Gastrocnemius medialis (tissue), 4 donors: ENCODE results near the gene MTG1. TPM values are rescaled to one million over a fixed set of nuclear protein-coding genes. Genes with fewer than 3 reads are reported as not detected.
"Not testable (repeated sequence)": the region's sequence is repeated elsewhere in the genome, so short reads cannot be mapped to it uniquely, and the experiment has no call there.

ENCODE experiments used
- ATAC-seq, 2 donors: fragments of 150-250 bp; one replicate each; pipeline ENCODE4 v1.9.1; 2016
- DNase-seq, 2 donors: peaks; one replicate each; pipeline ENCODE4 v3.0.0-alpha.2; 2019
- H3K27ac ChIP-seq, 4 donors: fragments of 200-600 bp; sonication (generic); 1 replicate in 1 of 4; 2 replicates in 3 of 4; pipeline ENCODE4 v1.5.1; 2016 to 2018; ENCODE audit warnings: mild to moderate bottlenecking in 2 of 4, moderate library complexity in 1 of 4
- H3K27me3 ChIP-seq, 3 donors: fragments of 200-600 bp; sonication (generic) in 2 of 3; 1 replicate in 1 of 3; 2 replicates in 2 of 3; pipeline versions ENCODE4 v1.5.1 to v1.6.0; 2016 to 2019; ENCODE audit warnings: mild to moderate bottlenecking in 1 of 3, moderate library complexity in 1 of 3
- H3K36me3 ChIP-seq, 2 donors: fragments of 200-600 bp; sonication (generic) in 1 of 2; one replicate each; pipeline ENCODE4 v1.5.1; 2017 to 2018
- H3K4me1 ChIP-seq, 2 donors: fragments of 200-600 bp; sonication (generic) in 1 of 2; one replicate each; pipeline ENCODE4 v1.5.1; 2016 to 2017; ENCODE audit warnings: mild to moderate bottlenecking in 2 of 2
- H3K4me3 ChIP-seq, 4 donors: fragments of 200-600 bp; sonication (generic) in 3 of 4; 1 replicate in 1 of 4; 2 replicates in 3 of 4; pipeline ENCODE4 v1.5.1; 2016 to 2019; ENCODE audit warnings: mild to moderate bottlenecking in 2 of 4
- H3K9me3 ChIP-seq, 3 donors: fragments of 200-600 bp; sonication (generic) in 2 of 3; 1 replicate in 1 of 3; 2 replicates in 2 of 3; pipeline ENCODE4 v1.5.1; 2016 to 2019
- CTCF ChIP-seq, 5 experiments: fragments of 450-650 bp in 3 of 5; fragments of 200-600 bp in 2 of 5; sonication (generic) in 2 of 5; IDR thresholded peaks in 4 of 5; conservative IDR thresholded peaks in 1 of 5; 1 replicate in 4 of 5; 2 replicates in 1 of 5; pipeline ENCODE4 v1.5.1; 2016 to 2019; ENCODE audit warnings: antibody characterized with exemption in 5 of 5, mild to moderate bottlenecking in 3 of 5, moderate library complexity in 3 of 5
- POLR2A ChIP-seq, 2 donors: fragments of 450-650 bp; IDR thresholded peaks; one replicate each; pipeline ENCODE4 v1.6.1; 2017; ENCODE audit warnings: antibody characterized with exemption in 2 of 2, mild to moderate bottlenecking in 2 of 2, moderate library complexity in 2 of 2
- in situ Hi-C, 4 donors: fragments of 200-750 bp; cut with MboI; loops; one replicate each; pipeline versions ENCODE4 v1.15.0 to v1.8.0; 2017; ENCODE audit warnings: low sequenced_read_pairs in 4 of 4
- intact Hi-C: fragments of 100-400 bp; cut with DNase I; formaldehyde crosslinking; loops from one replicate; pipeline ENCODE4 v1.15.1; 2023; ENCODE audit warnings: low total_unique reads
- total RNA-seq, 4 donors: library from RNA; depleted of rRNA; stranded (reverse); fragments of >200 nt; gene quantifications; one replicate each; pipeline versions ENCODE4 v1.1.0 to v1.2.3, GENCODE V29; 2016

The MTG1 gene
- total RNA-seq, 4 donors from 2014 or later, result 12.2 to 23.9 (median 14.1) TPM

- H3K4me3 ChIP-seq, result no peak overlapping the region
- in situ Hi-C loops (no loop called here), intact Hi-C loops (no loop called here)
- TF ChIP-seq CTCF (IDR thresholded peaks at IDR 0.05 in 4 of 5, conservative IDR thresholded peaks at IDR 0.05 in 1 of 5), result no peak
- no peak for TF ChIP-seq POLR2A (IDR thresholded peaks at IDR 0.05)
- no peak overlapping the region for H3K27ac ChIP-seq
- no peaks in the 10 kb centered on the region for H3K27me3 ChIP-seq
- DNase-seq (no peak), ATAC-seq (no peak)
- peaks cover 0 to 75% of the 10 kb centered on the region in 2 donors for H3K36me3 ChIP-seq
- H3K4me1 ChIP-seq, result no peaks in the 10 kb centered on the region
- no peaks in the 10 kb centered on the region for H3K9me3 ChIP-seq
Measured at GRCh38 chr10:133366130-133366478, 27.9 kb upstream of the MTG1 start.

- in situ Hi-C loops, result no loop called here
- TF ChIP-seq POLR2A (IDR thresholded peaks at IDR 0.05), result no peak
- TF ChIP-seq CTCF (IDR thresholded peaks at IDR 0.05 in 4 of 5, conservative IDR thresholded peaks at IDR 0.05 in 1 of 5), result no peak
- ATAC-seq, result no peak
- no peak overlapping the region for H3K4me3 ChIP-seq
- H3K27ac ChIP-seq, result no peak overlapping the region
- peaks cover 0 to 74% of the 10 kb centered on the region in 2 donors for H3K36me3 ChIP-seq
- no peak for DNase-seq
- no peaks in the 10 kb centered on the region for H3K9me3 ChIP-seq
- intact Hi-C loops, result no loop called here
- H3K27me3 ChIP-seq, result no peaks in the 10 kb centered on the region
- no peaks in the 10 kb centered on the region for H3K4me1 ChIP-seq
Measured at GRCh38 chr10:133366751-133367150, 27.2 kb upstream of the MTG1 start.

DNA sequence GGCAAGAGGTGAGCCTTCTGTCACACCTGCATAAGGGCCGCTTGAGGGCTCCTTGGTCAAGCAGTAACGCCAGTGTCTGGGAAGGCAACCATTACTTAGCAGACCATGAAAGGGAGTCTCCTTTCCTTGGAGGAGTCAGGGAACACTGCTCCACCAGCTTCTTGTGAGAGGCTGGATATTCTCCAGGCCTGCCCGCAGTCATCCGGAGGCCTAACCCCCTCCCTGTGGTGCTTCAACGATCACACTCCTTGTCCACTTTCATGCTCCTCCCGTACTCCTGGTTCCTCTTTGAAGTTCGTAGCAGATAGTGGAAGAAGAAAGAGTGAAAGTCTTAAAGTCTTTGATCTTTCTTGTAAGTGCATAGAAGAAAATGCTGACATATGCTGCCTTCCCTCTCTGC is 26.5 kb upstream of the MTG1 start:
- peaks cover 0 to 67% of the 10 kb centered on the region in 2 donors for H3K36me3 ChIP-seq
- H3K27ac ChIP-seq, H3K4me3 ChIP-seq, H3K4me1 ChIP-seq, DNase-seq, intact Hi-C loops, ATAC-seq, H3K27me3 ChIP-seq, in situ Hi-C loops, H3K9me3 ChIP-seq: not testable (repeated sequence)

DNA sequence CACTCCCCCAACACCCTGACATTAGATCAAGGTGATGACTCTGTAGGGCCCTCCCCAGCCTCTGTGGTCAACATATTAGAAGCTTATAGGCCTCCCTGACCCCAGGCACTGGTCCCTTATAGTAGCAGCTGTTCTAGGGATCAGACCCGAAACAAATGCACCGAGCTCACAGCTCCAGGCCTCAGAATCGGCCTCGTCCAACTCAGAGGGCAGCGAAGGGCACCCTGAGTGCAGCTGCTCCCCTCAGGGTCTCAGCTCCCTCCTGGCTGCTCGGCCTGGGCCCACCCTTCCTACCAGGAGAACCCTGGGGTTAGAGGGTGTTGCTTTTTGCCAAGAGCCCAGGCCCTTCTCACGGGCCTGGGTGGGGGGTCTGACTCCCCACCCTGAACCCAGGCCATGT is 25.8 kb upstream of the MTG1 start:
- in situ Hi-C loops (no loop called here), intact Hi-C loops (no loop called here)
- H3K4me1 ChIP-seq, result peaks cover 6 to 9% of the 10 kb centered on the region in 2 donors
- DNase-seq (no peak), ATAC-seq (no peak)
- no peaks in the 10 kb centered on the region for H3K9me3 ChIP-seq
- H3K4me3 ChIP-seq, result no peak overlapping the region
- H3K27ac ChIP-seq, result no peak overlapping the region
- TF ChIP-seq POLR2A (IDR thresholded peaks at IDR 0.05), result no peak
- H3K36me3 ChIP-seq, result peaks cover 0 to 60% of the 10 kb centered on the region in 2 donors
- H3K27me3 ChIP-seq, result no peaks in the 10 kb centered on the region

DNA sequence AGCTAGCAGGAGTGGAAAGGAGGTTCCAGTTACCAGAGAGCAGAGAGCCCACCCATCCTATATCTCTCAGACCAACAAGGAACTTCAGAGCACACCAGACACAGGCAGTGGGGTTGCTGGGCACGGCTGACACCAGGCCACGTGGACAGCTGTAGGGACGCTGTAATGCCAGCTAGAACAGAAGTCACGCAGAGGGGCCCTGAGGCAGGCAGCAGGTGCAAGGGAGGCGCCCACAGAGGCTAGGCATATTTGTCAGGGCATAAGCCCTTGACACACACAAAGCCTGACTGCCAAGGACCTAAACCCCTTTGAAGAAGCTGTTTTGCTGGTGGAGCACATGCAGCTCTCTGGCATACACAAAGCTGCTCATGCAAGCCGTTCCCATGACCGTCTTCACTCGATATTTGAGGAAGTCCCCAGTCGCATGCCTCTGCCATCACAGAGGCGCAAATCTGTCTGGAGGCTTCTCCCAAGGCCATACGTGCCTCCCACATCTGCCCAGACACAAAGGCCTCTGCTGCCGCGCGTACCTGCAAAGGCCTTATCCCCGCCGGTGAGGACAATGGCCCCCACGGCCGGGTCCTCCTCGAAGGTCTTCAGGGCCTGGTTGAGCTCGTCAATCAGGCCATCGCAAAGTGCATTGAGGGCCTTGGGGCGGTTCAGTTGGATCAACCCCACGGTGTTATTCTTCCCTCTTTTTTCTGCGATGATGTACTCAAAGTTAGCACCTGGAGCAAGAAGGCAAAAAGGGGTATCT is 23.7 kb upstream of the MTG1 start:
- Histone ChIP-seq H3K27ac (no peak overlapping the region), H3K4me3 (no peak overlapping the region), H3K4me1 (peaks cover 9 to 14% of the 10 kb centered on the region in 2 donors), H3K27me3 (no peaks in the 10 kb centered on the region), H3K9me3 (no peaks in the 10 kb centered on the region), H3K36me3 (peaks cover 0 to 45% of the 10 kb centered on the region in 2 donors)
- DNase-seq, result no peak
- TF ChIP-seq POLR2A (IDR thresholded peaks at IDR 0.05) (no peak), CTCF (IDR thresholded peaks at IDR 0.05 in 4 of 5, conservative IDR thresholded peaks at IDR 0.05 in 1 of 5) (no peak)
- intact Hi-C loops (no loop called here), in situ Hi-C loops (no loop called here)
- ATAC-seq, result no peak
